ENCODE data around the gene SLC22A16.

SLC22A16 gene

DNA sequence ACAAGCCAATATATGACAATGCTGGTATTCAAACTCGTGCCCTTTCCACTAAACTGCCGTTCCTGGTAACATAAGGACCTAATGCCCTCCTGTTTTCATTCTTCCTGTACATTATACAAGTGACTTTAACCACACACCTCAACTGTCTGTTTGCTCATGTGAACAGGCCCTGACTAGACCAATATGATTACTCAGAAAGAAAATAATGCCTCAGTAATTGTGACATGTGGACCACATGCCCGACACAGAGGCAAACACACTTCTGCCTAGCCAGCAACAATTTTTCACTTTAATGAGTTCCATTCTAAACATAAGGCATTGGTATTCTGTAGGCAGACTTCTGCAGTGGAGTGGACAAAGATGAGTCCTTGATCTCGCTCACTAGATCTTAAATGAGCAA lies 30.0 kb downstream of the SLC22A16 start:
- DNase-seq, result no peak

DNA sequence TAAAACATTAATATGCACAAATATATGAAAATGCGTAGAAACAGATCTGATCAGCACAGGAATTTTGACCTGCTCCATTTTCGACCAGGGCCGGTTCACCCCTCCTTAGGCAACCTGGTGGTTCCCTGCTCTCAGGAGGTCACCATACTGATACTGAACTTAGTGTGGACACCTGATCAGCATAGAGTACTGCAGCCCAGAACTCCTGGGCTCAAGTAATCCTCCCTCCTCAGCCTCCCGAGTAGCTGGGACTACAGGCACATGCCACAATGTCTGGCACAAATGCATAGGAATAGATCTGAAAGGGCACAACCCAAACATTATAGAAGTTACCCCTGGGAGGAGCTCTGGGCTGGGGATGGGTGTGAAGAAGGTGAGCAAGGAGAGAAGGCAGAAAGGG lies 36.4 kb downstream of the SLC22A16 start:
- DNase-seq, result no peak

DNA sequence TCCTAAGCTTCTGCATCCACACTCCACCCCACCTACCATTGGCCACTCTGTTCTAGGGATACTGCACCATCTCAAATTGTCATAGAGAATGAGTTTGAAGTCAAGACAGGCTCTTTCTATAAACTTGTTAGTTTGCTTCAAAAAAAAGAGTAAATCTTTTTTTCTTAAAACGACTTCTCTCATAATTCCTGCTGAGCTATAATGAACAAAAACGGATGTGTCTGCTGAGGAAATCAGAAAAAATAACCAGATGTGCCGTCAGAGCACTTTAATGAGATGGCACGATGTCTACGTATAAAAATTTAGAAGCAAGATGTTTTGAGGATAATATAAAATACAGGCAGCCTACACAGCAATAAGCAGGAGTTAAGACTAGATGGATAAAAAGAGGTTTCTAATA lies 37.1 kb downstream of the SLC22A16 start:
- DNase-seq, result no peak

DNA sequence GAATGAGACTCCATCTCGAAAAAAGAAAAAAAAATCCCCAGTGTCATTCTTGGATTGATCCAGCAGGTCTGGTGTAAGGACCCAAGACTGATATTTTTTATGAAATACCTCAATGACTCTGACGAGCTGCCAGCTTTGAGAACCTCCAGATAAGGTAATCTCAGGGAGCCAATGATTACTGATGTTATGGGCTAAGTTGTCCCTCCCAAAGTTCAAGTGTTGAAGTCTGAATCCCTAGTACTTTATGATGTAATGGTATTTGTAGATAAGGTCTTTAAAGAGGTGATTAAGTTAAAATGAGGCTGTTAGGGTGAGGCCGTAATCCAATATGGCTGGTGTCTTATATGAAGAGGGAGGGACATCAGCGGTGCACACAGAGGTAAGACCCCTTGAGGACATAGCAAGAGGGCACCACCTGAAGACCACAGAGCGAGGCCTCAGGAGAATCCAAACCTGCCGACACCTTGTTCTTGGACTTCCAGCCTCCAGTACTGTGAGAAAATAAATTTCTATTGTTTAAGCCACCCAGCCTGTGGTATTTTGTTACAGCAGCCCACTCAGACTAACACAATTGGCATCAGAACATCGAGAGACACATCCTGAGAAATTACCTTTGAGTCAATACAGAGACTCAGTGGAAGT lies 41.3 kb downstream of the SLC22A16 start:
- no peak for DNase-seq

DNA sequence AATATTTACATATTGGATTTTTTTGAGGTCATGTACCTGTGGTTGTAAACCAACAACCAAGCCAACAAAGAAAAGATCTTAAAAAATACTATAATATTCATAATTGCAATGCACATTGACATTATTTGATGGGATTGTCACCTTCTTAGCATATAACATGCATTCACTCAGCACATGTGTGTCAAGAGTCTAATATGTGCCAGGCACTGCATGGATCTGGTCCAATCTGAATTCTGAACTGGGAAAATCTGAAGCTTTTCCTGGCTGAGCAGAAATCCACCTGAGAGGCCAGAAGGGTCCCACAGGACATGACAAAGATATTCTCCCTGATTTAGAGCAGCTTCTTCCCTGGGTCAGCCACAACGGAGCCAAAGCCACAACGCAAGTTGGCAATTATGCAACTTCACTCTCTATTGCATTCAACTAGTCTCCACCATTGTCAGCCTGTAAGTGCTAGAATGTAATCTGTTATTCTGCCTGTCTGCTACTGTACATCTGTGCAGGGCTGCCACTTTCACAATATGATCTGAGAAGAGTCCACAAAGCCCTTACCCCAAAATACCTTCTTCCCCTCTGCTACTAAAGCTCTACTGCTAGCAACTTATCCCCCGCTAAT lies 44.0 kb downstream of the SLC22A16 start:
- no peak for DNase-seq

DNA sequence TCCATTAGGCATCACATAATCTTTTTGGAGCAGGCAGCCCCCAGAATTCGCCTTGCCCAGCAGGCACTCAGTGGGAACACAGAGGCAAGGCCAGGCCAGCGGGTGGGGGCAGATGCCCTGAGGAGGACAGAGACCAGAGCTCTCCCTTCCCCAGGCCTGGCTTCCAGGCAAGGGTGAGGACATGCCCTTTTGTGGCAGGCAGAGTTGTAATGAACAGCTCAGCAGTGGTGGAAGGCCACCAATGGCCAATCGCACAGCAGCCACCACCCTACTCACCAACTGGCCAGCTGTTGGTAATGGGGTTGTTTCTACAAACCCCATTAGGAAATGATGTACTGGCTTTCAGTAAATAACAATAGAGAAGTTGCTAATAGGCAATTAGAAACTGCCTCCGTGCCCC lies 45.7 kb downstream of the SLC22A16 start:
- no peak for DNase-seq

DNA sequence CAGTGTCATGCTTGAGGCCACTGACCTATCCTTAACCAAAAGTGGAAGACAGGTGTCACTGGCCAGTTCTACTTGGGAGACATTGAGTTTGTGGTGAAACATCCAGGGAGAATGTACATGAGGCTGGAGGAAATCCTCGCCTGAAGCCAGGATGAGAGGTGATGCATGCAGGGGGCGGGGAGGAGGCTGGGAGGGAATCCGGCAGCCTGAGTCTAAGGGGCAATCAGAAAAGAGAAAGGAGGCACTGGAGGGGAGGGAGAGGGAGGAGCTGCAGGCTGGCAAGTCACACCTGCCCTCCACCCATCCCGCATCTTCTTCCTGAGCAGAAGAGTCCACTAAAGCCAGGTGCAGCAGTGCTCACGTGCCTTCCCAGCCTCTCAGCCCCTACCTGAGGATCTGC lies 46.2 kb downstream of the SLC22A16 start:
- DNase-seq, result no peak

DNA sequence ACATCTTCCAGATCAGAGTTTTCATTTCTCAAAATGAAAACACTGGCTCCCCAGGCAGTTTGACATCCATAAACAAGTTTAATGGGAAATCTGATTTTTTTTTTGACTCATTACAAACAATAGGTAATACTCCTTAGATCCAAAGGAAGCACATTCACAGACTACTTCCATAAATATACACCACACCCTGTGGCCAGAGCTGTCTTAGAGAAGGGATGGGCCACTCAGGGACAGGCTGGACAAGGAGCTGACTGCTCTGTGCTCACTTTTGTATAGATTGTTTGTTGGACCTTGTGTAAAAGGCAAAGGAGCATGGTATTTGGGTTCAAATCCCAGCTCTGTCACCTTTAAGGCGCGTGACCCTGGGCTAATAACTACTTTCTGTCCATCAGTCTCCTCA lies 48.3 kb downstream of the SLC22A16 start:
- DNase-seq, result no peak

DNA sequence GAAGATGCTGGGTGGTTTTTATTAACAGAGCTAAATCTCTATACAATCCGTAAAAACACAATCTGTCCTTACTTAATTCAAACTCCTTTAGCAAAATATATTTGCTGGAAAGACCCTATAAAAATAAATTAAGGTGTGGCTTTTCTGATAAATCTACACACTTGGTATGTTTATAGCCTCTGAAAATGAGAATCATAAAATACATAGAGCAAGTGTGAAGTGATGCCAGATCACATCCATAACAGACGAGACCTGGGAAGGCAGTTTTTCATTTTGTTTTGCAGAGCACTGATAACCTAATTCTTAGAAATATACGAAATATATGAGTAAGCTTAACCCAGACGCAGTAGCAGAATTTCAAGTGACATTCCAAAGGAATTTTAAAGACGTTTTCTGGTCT lies 50.6 kb downstream of the SLC22A16 start:
- DNase-seq, result no peak

DNA sequence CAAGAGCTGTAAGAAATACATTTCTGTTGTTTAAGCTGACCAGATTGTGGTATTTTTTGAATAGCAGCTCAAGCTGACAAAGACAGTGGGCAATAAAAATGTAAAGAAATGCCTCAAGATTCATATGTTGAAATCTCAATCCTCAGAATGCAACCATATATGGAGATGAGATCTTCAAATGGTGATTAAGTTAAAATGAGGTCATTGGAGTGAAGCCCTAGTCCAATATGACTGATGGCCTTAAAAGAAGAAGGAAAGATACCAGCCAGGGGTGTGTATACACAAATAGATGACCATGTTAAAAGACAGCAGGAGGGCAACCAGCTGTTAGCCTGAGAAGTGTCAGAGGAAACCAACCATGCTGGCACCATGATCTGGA lies 54.0 kb downstream of the SLC22A16 start:
- no peak for DNase-seq

DNA sequence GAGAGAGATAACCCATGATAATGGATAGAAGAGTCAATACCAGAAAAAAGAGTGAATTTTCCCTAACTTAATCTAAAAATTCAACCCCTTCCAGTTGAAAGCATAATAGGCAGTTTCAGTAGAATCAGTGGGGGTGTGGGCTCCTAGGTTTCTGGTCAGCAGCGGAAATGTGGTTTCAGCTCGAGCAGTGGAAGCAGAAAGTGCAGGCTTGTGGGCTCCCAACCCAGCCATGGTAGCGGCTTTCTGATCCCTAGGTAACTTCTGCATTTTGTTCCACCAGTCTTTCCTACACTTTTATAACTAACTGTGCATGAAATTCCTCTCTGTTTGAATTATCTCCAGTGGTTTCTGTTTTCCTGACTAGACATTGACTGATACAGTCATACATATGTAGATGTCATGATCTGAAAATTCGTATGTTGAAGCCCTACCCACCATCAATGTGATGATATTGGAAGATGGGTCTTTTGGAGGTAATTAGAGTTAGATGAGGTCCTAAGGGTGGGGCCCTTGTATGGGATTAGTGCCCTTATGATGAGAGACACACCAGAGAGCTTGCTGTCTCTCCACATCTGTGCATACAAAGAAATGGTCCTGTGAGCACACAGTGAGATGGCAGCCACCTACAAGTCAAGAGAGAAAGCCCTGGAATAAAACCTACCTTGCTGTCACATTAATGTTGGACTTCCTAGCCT lies 54.5 kb downstream of the SLC22A16 start:
- no peak for DNase-seq

DNA sequence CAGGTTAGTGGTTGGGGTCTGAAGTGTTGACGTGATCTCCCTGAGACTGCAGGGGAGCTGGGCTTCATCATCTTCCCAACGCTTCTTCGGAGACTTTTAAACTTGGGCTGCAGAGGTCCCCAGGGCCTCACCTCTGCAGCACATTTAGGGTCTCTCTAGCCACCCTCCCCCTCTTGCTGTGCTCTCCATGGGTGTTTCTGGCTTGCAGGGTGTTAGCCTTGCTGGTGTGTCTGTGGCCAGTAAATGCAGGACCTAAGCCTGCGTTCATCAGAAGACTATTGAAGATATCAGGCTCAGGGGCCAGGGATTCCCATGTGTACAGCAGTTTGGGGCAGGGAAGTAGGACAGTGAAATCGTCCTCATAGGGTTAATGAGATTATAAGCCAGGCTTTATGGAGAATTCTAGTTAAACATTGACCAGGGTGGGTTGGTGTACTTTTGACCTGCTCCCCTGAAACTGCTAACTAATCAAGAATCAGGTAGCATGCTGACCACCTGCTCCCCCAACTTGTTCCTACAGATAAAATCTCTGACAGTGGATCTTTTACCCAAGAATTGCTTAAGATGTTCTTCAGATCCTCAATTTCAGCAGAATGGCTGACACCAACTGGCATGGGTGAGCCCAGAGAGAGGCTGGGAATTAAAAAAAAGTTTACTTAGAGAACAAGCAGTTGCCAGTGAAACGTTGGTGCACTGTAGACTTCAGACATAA lies 57.2 kb downstream of the SLC22A16 start:
- DNase-seq, result no peak

DNA sequence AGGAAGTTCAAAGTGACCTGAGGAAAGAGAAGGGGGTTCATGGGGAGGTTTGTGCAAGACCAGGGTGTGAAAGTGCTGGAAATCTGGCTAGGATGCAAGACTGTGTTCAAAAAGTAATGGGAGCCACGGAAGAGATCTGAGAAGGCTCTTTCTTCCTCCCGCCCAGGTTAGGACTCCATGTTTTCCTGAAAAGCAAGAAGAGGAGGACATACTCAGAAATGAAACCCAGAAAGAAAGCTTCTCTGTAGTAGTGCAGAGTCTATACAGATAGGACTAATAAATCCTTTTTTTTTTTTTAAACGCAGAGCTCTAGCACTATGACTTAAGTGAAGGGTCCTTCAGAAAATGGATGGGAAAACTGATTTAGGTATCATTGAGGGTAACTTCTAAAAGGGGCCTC lies 57.8 kb downstream of the SLC22A16 start:
- no peak for DNase-seq

DNA sequence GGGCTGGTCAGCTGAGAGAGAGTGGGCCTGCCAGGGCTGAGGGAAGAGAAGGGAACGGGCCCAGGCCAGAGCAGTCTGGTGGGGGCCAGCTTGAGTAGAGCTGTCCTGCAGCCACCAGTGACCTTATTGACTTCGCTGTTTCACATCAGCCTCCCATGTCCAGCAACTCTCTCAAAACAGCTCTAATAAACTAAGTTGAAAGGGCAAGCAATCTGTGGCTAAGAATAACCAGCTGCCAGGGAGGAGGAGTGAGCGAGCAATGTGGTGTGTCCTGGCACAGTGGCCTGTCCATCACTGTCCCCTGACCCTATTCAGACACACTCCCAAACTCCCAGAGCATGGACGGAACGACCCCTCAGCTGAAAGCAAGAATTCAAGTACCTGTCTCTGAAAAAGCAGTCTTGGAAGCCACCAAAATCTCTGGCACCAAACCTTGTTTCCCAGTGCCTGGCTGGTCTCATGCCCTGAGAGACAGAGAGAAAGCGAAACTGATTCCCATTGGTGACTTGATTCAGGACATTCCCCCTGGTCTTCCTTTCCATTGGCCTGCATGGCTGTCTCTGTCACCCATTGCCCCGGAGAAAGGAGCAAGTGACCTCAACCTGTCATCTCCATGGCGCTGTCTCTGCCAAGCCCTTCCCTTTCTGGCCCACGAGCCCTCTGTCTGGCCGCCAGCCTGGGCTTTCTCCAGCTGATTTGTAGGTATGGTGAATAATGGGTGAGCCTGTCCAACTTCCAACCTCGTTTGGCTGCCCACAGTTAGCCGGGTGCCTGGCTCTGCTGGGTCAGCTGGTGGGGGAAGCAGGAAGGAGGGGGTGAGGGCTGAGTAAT lies 61.1 kb downstream of the SLC22A16 start, which contains the start of gene DDO:
TSS of gene DDO (minus strand) at position 490 of the 831 bp plus-strand sequence. CDS start 2,113 bp downstream, outside the sequence.
- DNase-seq, result no peak

DNA sequence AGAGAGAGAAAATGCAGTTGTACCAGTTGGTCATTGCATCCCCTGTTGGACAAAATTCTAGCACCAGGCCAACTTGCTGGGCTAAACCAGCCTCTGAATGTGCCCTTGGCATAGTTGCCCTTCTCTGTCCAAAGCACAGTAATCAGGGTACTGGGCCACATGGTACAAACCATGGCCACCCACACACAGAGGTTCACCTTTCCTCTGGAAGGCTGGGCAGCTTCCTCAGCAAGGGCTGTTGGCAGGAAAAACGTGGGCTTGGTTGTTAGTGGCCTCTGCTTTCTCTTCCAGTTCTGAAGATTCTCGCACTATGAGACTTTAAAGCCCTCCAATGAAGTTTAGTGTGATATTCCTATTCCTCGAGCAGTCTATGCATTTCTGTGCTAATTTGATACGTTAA lies 61.7 kb downstream of the SLC22A16 start:
- no peak for DNase-seq

DNA sequence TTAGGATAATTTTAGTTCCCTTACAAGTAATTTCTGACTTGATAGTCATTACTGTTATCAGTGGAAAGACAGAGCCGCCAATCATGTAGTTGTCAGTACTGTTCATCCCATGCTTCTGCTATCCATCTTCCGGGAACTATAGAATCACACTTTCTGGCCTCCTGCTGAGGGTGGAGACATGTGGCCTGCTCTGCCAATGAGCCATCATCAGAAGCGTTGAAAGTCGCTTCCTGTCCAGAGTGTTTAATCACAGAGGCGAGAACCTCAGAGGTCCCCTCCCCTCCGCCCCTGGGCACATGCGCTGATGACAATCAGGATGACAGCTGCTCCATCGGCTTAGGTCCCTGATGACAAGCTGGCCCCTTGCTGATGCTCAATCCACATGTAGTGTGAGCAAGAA lies 64.1 kb downstream of the SLC22A16 start:
- no peak for DNase-seq

DNA sequence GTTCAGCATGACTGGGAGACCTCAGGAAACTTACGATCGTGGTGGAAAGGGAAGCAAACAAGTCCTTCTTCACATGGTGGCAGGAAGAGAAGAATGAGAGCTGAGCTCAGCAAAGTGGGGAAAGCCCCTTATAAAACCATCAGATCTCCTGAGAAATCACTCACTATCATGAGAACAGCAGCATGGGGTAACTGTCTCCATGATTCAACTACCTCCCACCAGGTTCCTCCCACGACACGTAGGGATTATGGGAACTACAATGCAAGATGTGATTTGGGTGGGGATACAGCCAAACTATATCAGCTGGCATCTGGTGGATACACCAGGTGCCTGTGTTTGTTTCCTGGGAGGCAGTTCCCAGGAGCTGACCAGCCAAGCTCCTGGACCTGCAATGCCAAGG lies 65.9 kb downstream of the SLC22A16 start:
- no peak for DNase-seq

DNA sequence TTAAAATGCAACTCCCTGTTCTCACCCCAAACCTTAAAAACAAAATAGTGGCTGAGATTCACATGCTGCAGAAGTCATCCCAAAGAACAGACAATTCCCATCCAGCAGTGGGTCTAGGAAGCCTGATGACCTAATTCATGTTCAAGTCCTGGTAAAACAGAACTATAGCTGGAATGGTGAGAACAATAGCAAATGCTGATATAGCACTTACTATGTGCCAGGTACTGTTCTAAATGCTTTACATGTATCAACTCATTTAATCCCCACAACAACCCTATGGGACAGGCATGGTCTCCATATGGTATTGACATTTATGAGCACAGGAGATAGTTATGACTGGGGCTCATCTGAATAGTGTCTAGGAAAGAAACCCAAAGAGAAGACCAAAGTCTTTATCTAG lies 66.6 kb downstream of the SLC22A16 start:
- DNase-seq, result no peak

DNA sequence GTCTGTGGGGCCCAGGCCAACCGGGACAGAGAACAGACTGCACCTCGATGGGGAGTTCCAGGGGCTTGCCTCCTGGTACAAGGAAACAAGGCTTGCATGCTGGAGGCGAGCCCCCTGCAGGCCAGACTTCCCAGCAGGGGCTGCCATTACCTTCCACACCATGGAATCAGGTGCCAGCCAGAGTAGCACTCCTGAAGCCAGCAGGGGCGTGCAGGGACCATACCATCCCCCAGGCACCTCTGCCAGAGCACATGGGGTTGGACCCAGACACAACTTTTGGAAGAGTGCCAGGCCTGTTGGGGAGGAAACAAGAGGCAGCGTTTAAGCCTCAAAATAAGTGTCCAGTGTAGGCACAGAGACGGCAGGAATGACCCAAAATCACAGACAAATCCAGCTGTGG lies 67.5 kb downstream of the SLC22A16 start:
- no peak for DNase-seq

DNA sequence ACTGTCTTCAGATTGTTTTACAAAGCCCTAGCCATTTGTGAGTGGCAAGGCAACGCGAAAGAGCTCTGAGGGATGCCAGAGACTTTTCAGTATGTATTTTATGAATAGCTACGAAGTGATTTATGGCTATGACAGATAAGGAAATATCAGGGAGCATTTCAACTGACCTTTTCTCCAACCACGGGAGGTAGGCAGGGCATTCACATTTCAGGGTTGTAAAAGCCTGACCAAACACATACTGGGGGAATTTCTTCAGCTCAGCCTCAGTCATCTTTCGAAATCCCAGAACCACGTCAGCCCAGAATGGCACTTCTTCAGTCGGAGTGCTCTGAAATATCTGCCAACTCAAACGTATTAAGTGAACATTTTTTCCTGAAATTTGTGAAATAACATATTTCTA lies 71.8 kb downstream of the SLC22A16 start:
- no peak for DNase-seq

DNA sequence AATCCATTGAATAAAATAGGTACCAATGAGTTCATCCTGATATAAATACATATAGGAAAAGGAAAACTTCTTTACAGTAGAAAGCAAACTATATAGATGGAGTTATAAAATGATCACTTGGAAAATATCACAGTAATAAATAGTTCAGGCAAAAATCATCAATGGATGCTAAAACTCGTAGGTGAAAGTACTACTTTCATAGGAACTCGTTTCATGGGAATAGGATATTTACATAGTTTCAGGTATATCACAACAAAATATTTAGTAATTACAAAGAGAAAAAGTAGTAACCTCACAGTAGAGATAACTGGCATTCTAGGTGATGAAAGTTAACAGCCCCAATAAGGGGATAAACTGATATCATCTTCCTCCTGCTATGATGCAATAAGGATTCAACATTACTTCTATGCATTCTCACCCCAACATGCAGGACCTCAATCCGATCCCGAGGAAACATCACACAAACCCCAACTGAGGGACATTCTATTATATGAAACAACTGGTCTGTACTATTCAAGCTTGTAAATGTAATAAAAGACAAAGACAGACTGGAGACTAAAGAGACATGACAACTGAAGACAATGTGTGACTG lies 74.7 kb downstream of the SLC22A16 start:
- DNase-seq, result no peak

DNA sequence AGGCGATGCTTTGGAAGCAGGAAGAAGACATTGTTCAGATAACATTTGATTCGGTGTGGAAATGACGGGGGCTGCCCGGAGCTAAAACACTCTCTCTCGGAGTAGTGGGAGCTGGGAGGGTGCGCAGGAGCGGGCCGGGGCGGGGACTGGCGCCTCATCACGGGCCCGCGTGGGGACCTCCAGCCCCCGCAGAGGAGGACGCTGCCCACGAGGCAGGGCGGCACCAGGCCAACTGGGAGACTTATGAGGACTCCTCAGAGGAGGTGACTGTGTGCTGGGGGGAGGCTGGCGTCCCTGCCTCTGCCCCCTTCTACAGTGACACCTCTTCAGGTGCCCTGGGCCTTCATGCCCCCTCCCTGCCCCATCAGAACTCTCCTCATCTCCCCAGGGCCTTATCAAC lies 76.2 kb downstream of the SLC22A16 start:
- DNase-seq, result no peak

All from stimulated activated CD4-positive, alpha-beta T cell treated with anti-CD3 and anti-CD28 coated beads, Interleukin-4, amount 100 ng/mL, for 24 hours (primary cell).